ENCODE data around the gene SMIM7. TPM values are rescaled to one million over a fixed set of nuclear protein-coding genes. Genes with fewer than 3 reads are reported as not detected.
"Not testable (repeated sequence)": the region's sequence is repeated elsewhere in the genome, so short reads cannot be mapped to it uniquely, and the experiment has no call there.

Gene SMIM7
- total RNA-seq, 1 donor from 2014 or later: 131 TPM

DNA sequence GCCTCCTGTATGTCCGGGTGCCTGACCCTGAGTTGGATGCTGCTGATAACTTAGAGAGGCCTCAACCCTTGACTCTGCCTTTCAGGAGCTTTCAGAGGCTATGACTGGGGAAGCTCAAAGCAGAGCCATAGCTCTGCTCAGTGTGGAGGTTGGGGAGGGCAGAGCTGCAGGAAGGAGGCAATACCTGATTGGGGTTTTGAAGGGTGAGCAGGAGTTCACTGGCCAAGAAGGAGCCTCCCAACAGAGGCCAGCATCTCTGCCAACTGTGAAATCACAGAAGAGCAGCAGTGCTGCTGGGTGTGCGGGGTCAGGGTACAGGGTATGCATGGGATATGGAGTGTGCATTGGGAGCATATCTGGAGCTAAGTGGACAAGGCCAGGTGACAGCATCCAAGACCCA, 22.6 kb upstream of the SMIM7 start:
- no peak for DNase-seq (ENCODE audit: low read depth)
- H3K4me3 ChIP-seq (ENCODE audit: low read depth, low read length): no peak overlapping the region
- TF ChIP-seq, protein P1, sequence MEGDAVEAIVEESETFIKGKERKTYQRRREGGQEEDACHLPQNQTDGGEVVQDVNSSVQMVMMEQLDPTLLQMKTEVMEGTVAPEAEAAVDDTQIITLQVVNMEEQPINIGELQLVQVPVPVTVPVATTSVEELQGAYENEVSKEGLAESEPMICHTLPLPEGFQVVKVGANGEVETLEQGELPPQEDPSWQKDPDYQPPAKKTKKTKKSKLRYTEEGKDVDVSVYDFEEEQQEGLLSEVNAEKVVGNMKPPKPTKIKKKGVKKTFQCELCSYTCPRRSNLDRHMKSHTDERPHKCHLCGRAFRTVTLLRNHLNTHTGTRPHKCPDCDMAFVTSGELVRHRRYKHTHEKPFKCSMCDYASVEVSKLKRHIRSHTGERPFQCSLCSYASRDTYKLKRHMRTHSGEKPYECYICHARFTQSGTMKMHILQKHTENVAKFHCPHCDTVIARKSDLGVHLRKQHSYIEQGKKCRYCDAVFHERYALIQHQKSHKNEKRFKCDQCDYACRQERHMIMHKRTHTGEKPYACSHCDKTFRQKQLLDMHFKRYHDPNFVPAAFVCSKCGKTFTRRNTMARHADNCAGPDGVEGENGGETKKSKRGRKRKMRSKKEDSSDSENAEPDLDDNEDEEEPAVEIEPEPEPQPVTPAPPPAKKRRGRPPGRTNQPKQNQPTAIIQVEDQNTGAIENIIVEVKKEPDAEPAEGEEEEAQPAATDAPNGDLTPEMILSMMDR (conservative IDR thresholded peaks at IDR 0.05; ENCODE audit: low read depth, low read length): no peak

DNA sequence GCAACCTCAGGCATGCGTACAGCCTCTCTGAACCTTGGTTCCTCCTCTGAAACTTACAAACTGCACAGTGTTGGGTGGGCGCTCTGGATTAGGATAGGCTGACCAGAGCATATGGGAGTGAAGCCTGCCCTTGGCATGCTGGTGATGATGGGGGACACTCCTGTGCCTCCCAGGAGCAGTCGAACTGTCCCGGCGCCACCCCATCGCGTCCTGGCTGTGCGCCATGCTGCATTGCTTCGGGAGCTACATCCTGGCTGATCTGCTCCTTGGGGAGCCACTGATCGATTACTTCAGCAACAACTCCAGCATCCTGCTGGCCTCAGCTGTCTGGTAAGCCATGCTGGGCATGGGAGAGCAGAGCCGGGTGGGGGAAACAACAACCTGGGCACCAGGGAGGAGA, 19.9 kb upstream of the SMIM7 start:
- H3K4me3 ChIP-seq (ENCODE audit: low read depth, low read length): no peak overlapping the region
- no peak for DNase-seq (ENCODE audit: low read depth)
- TF ChIP-seq, protein P1 (conservative IDR thresholded peaks at IDR 0.05; ENCODE audit: low read depth, low read length): no peak

DNA sequence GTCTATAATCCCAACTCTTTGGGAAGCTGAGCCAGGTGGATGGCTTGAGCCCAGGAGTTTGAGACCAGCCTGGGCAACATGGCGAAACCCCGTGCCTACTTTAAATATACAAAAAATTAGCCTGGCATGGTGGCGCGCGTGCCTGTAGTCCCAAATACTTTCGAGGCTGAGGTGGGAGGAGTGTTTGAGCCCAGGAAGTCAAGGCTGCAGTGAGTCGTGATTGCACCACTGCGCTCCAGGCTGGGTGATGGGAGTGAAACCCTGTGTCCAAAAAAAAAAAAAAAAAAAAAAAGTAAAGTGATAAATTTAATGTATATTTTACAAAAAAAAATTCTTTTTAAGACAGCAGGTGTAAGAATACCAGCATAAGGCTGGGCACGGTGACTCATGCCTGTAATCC, 18.6 kb upstream of the SMIM7 start:
- no peak overlapping the region for H3K4me3 ChIP-seq (ENCODE audit: low read depth, low read length)
- TF ChIP-seq, protein P1 (conservative IDR thresholded peaks at IDR 0.05; ENCODE audit: low read depth, low read length): no peak
- no peak for DNase-seq (ENCODE audit: low read depth)

DNA sequence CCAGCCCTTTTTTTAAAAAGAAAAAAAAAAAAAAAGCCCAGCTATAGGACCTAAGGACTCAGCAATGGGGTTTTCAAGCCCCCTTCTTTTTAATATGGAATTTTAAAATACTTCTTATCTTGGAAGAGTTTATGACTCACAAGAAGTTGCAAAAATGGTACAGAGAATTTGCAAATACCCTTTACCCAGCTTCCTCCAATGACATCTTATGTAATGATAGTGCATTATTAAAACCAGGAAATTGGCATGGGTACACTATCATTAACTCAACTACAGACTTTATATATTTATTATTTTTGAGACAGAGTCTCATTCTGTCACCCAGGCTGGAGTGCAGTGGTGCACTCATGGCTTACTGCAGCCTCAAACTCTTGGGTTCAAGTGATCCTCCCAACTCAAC, 17.1 kb upstream of the SMIM7 start:
- no peak for DNase-seq (ENCODE audit: low read depth)
- no peak overlapping the region for H3K4me3 ChIP-seq (ENCODE audit: low read depth, low read length)
- TF ChIP-seq, protein P1 (conservative IDR thresholded peaks at IDR 0.05; ENCODE audit: low read depth, low read length): no peak

DNA sequence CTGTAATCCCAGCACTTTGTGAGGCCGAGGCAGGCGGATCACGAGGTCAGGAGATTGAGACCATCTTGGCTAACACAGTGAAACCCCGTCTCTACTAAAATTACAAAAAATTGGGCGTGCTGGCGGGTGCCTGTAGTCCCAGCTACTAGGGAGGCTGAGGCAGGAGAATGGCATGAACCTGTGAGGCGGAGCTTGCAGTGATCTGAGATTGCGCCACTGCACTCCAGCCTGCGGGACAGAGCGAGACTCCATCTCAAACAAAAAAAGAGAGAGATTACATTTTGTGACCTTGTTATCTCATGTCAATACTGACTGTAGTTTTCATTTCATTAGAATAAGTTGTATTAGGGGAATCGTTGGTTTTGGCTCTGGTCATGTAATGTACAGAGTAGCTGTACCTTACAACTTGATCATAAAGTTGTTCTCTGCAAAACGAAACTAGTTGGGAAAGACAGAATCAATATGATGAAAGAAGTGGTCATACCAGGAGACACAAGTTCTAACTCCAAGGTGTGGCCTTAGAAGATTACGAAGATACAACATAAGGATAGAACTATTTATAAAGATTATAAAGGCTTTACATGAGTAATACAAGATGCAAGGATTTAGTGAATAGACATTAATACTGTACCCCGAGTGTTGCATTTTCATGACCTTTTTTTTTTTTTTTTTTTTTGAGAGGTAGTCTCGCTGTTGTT, 16.3 kb upstream of the SMIM7 start:
- TF ChIP-seq, protein P1 (conservative IDR thresholded peaks at IDR 0.05; ENCODE audit: low read depth, low read length): no peak
- no peak for DNase-seq (ENCODE audit: low read depth)

DNA sequence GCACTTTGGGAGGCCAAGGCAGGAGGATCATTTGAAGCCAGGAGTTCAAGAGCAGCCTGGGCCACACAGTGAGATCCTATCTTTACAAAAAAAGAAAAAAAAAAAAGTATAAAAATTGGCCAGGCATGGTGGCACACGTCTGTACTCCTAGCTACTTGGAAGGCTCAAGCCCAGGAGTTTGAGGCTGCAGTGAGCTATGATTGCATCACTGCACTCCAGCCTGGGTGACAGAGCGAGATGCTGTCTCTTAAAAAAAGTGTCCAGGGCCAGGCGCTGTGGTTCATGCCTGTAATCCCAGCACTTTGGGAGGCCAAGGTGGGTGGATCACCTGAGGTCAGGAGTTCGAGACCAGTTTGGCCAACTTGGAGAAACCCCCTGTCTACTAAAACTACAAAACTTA, 13.9 kb upstream of the SMIM7 start:
- H3K4me3 ChIP-seq (ENCODE audit: low read depth, low read length); DNase-seq (ENCODE audit: low read depth): not testable (repeated sequence)

More for the DNA sequence above, 16.3 kb upstream of the SMIM7 start:
- H3K4me3 ChIP-seq (ENCODE audit: low read depth, low read length): no peak overlapping the region

DNA sequence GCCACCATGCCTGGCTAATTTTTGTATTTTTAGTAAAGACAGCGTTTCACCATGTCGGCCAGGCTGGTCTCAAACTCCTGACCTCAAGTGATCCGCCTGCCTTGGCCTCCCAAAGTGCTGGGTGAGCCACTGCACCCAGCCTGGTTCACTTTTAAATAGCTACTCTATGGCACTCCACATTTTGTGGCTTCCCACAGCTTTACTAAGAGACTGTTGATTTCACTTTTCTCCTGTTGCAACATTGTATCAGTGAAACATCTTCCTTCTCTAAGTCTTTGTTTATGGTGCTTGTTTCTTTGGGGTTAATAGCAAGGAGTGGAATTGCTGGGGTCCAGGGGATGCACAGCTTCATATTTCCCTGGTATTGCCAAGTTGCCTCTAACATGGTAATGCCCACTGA, 13.3 kb upstream of the SMIM7 start:
- DNase-seq (ENCODE audit: low read depth): no peak
- H3K4me3 ChIP-seq (ENCODE audit: low read depth, low read length): no peak overlapping the region
- TF ChIP-seq, protein P1 (conservative IDR thresholded peaks at IDR 0.05; ENCODE audit: low read depth, low read length): no peak

Measured in epithelial cell of proximal tubule (primary cell).